K562 (cell line): ENCODE data around the gene MYBL2. TPM values are rescaled to one million over a fixed set of nuclear protein-coding genes. Genes with fewer than 3 reads are reported as not detected.
A peak's percentile ranks its signal among the peaks of the same experiment; 100 is the strongest.

Experiments used
- BDP1 ChIP-seq: IDR thresholded peaks from 3 replicates; pipeline ENCODE4 v1.6.1; 2011; ENCODE audit not compliant: insufficient read length, insufficient read depth
- CBX1 ChIP-seq: sonication (generic); IDR thresholded peaks from 2 replicates; pipeline ENCODE4 v1.6.1; 2016; ENCODE audit warnings: antibody characterized with exemption, low read depth, mild to moderate bottlenecking
- CTBP1 ChIP-seq: fragments of 450-650 bp; IDR thresholded peaks from 2 replicates; pipeline ENCODE4 v1.6.1; 2016; ENCODE audit warnings: borderline replicate concordance
- FOXO4 ChIP-seq: fragments of 450-650 bp; formaldehyde crosslinking; IDR thresholded peaks from 2 replicates; pipeline ENCODE4 v1.4.0; 2020; ENCODE audit warnings: mild to moderate bottlenecking, moderate library complexity
- GTF3C2 ChIP-seq: IDR thresholded peaks from 3 replicates; pipeline ENCODE4 v1.6.1; 2011; ENCODE audit warnings: borderline replicate concordance, mild to moderate bottlenecking, moderate library complexity; ENCODE audit not compliant: insufficient read length; ENCODE audit errors: extremely low read depth
- HMG20B ChIP-seq: fragments of 250-450 bp; sonication (Bioruptor Pico); IDR thresholded peaks from 2 replicates; pipeline ENCODE4 v1.5.0; 2021; ENCODE audit warnings: mild to moderate bottlenecking
- HSF4 ChIP-seq: fragments of 250-450 bp; sonication (Bioruptor Pico); IDR thresholded peaks from 2 replicates; pipeline ENCODE4 v2.1.2; 2022; ENCODE audit warnings: mild to moderate bottlenecking, moderate library complexity, borderline replicate concordance
- ID3 ChIP-seq, 2 experiments: fragments of 250-450 bp in 1 of 2; fragments of 450-650 bp in 1 of 2; sonication (Bioruptor Pico) in 1 of 2; IDR thresholded peaks; 2 replicates each; pipeline versions ENCODE4 v1.6.1 to v1.8.0; 2016 to 2021; ENCODE audit warnings: mild to moderate bottlenecking in 2 of 2, moderate library complexity in 2 of 2, missing compliant biosample characterization in 1 of 2, missing genetic modification characterization in 1 of 2
- NFATC3 ChIP-seq: fragments of 450-650 bp; IDR thresholded peaks from 2 replicates; pipeline ENCODE4 v1.6.1; 2017; ENCODE audit warnings: mild to moderate bottlenecking
- NFIC ChIP-seq: fragments of 450-650 bp; IDR thresholded peaks from 2 replicates; pipeline ENCODE4 v1.6.1; 2017; ENCODE audit warnings: mild to moderate bottlenecking, inconsistent platforms
- RBM22 ChIP-seq: fragments of 200-400 bp; formaldehyde crosslinking; IDR thresholded peaks from 2 replicates; pipeline ENCODE4 v1.6.1; 2018; ENCODE audit warnings: low read length, low read depth; ENCODE audit not compliant: poor library complexity, severe bottlenecking
- RERE ChIP-seq: sonication (generic); formaldehyde crosslinking; IDR thresholded peaks from 2 replicates; pipeline ENCODE4 v1.8.0; 2023; ENCODE audit warnings: missing genetic modification reagents, mild to moderate bottlenecking, borderline replicate concordance
- ZFP91 ChIP-seq: sonication (generic); formaldehyde crosslinking; IDR thresholded peaks from 2 replicates; pipeline ENCODE4 v1.8.0; 2022; ENCODE audit warnings: mild to moderate bottlenecking, missing genetic modification reagents
- ZNF274 ChIP-seq: IDR thresholded peaks from 2 replicates; pipeline ENCODE4 v1.6.1; 2011; ENCODE audit warnings: low read depth, mild to moderate bottlenecking, low read length, moderate library complexity, borderline replicate concordance
- ZNF586 ChIP-seq: fragments of 450-650 bp; formaldehyde crosslinking; conservative IDR thresholded peaks from 2 replicates; pipeline ENCODE4 v1.4.0; 2020; ENCODE audit warnings: mild to moderate bottlenecking, moderate library complexity
- polyA plus RNA-seq, 8 experiments: library from polyadenylated mRNA; depleted of rRNA in 4 of 8; stranded (reverse) in 5 of 8; unstranded in 3 of 8; fragments of >200 nt; fragmentation: Nextera tagmentation in 2 of 8; fragmentation: Illumina TruSeq in 1 of 8; extraction: Ambion mirVana in 2 of 8; extraction: Trizol in 1 of 8; gene quantifications; 2 replicates each; pipeline versions ENCODE4 v1.2.1 to v1.2.3, GENCODE V29; 2011 to 2014; ENCODE audit warnings: inconsistent platforms in 1 of 8, missing spikeins in 1 of 8
- total RNA-seq, 7 experiments: library from RNA; depleted of rRNA in 6 of 7; stranded (reverse); fragments of >200 nt in 6 of 7; fragmentation: Illumina TruSeq in 2 of 7; extraction: Trizol in 2 of 7; gene quantifications; 2 replicates each; pipeline versions ENCODE4 v1.2.1 to v1.2.3, GENCODE V29; 2011 to 2021; ENCODE audit warnings: low replicate concordance in 1 of 7

The MYBL2 gene
- total and polyA plus RNA-seq, 9 of the 15 experiments (the other 6 are each of a cell fraction or from before 2014, with no cell fraction given) = 4.4 to 169 (median 52.5) TPM

GRCh38 chr20:43690943-43691598 is 24.2 kb downstream of the MYBL2 start (continued):
- no peak for TF ChIP-seq GTF3C2
- no peak for TF ChIP-seq HMG20B
- no peak for TF ChIP-seq CBX1
- no peak for TF ChIP-seq RERE (CRISPR knock-in tag)
- 0 out of 2 replicates have a peak, but pooled peaks have one; percentile 43 for TF ChIP-seq ZFP91 (CRISPR knock-in tag)
- TF ChIP-seq BDP1 = no peak
- no peak for TF ChIP-seq ID3 (CRISPR knock-in tag; IDR thresholded peaks at IDR 0.05)
- peak; percentile 87 for TF ChIP-seq ID3 (tag; IDR thresholded peaks at IDR 0.05)
- TF ChIP-seq NFIC = peak; percentile 93
- no peak for TF ChIP-seq HSF4 (CRISPR knock-in tag)
- no peak for TF ChIP-seq RBM22
- TF ChIP-seq CTBP1 = peak; percentile 99
- no peak for TF ChIP-seq NFATC3
- no peak for TF ChIP-seq FOXO4 (CRISPR knock-in tag)
- no peak for TF ChIP-seq ZNF586 (CRISPR knock-in tag)
- TF ChIP-seq ZNF274 = peak; percentile 58; the same call in 1 of the 2 replicates
